AG08395 (cell line): ENCODE data around the gene PROC.
"Not testable (repeated sequence)": the region's sequence is repeated elsewhere in the genome, so short reads cannot be mapped to it uniquely, and the experiment has no call there.

Experiments used
- DNase-seq: peaks from one replicate; pipeline ENCODE4 v3.0.0; 2012; ENCODE audit warnings: mixed read lengths, low spot score

PROC gene

DNA sequence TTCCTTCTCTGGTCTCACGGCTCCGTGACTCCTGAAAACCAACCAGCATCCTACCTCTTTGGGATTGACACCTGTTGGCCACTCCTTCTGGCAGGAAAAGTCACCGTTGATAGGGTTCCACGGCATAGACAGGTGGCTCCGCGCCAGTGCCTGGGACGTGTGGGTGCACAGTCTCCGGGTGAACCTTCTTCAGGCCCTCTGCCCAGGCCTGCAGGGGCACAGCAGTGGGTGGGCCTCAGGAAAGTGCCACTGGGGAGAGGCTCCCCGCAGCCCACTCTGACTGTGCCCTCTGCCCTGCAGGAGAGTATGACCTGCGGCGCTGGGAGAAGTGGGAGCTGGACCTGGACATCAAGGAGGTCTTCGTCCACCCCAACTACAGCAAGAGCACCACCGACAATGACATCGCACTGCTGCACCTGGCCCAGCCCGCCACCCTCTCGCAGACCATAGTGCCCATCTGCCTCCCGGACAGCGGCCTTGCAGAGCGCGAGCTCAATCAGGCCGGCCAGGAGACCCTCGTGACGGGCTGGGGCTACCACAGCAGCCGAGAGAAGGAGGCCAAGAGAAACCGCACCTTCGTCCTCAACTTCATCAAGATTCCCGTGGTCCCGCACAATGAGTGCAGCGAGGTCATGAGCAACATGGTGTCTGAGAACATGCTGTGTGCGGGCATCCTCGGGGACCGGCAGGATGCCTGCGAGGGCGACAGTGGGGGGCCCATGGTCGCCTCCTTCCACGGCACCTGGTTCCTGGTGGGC, 10.0 kb downstream of the PROC start:
- DNase-seq = no peak

- no peak for DNase-seq
These were observed 10.5 kb downstream of the PROC start for GRCh38 chr2:127428815-127429109.

DNA sequence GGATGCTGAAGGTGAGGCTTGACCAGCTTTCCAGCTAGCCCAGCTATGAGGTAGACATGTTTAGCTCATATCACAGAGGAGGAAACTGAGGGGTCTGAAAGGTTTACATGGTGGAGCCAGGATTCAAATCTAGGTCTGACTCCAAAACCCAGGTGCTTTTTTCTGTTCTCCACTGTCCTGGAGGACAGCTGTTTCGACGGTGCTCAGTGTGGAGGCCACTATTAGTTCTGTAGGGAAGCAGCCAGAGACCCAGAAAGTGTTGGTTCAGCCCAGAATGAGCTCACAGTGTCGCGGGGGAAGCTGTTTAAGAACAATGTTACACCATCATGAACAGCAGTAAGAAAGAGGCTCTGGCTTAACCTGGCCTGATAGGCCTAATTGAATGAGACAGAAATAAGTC, 11.1 kb downstream of the PROC start:
- no peak for DNase-seq

- no peak for DNase-seq
These were observed 11.7 kb downstream of the PROC start for GRCh38 chr2:127429844-127430425.

DNA sequence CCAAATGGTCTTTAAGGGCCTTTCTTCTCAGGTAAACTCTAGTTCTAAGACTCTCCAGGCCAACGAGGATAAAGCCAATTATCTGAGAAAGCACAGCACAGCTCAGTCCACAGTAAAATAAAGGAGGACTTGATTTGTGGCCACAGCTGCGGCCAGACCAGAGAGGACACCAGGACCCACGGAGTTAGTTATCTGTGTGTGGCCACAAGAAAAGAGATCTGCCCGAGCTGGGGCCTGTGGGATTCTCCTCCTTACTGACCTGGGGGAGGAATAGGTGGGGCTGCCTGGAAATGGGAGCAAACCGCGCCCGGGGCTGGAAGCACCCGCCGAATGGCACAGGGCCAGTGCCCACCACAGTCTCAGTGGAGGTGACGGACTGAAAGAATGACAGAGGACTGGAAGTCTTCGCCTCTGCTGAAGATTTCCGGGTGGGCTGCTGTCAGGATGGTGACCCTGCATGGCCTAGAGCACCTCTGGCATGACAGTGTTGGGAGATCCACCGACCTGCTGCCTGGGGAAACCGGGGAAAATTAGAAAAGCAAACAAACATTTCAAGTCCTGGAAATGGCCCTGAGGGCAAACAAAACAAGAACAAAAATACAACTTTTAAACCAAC, 13.3 kb downstream of the PROC start:
- DNase-seq = no peak

- no peak for DNase-seq
These were observed 16.3 kb downstream of the PROC start for GRCh38 chr2:127434515-127434914.

- DNase-seq = no peak
These were observed 18.8 kb downstream of the PROC start for GRCh38 chr2:127437056-127437455.

DNA sequence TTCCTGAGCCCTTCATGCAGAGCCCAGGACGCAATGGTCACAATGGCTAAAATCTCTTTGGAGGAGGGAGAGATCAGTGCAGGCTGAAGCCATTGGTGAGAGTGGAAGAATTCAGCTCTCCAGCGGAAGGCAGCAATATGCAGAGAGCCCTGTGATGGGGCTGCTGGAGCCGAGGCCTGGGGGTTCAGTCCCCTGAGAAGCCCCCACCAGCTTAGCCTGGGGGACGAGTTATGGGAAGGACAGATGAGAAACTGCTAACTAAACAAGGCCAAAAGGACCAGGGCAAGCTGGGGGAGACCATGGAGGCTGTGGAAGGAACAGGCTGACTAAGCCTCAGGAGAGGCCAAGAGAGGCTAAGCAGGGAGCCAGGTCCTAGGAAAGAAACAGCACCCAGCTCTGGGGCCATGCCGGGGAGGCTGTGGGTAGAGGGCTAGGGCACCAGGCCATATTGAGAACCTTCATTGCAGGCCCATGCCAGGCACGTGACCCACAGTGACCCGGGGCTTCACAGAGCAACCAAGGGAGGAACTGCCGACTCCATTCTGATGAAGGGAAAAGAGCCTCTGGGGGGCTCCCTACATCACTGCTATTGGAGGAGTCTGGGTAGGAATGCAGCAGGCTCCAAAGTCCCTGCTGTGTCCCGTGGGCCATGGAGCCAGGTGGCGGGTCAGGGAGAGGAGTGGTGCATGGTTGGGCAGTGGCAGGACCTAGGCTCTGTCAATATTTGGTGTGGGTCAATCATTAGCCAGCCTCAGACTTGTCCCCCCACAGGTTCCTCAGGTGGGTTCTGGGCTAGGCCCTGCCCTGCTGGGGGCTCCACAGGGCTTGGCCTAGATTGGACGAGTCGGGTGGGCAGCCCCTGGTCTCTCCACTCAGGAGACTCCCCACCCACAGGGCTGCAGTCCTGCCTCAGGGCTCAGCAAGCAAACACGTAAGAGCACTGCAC, 19.8 kb downstream of the PROC start:
- no peak for DNase-seq

GRCh38 chr2:127439343-127439742, 21.1 kb downstream of the PROC start:
- no peak for DNase-seq

- DNase-seq = peak; percentile 55
These were observed 30.3 kb downstream of the PROC start for GRCh38 chr2:127448526-127448925.

GRCh38 chr2:127449414-127449813, 31.2 kb downstream of the PROC start:
- no peak for DNase-seq

DNA sequence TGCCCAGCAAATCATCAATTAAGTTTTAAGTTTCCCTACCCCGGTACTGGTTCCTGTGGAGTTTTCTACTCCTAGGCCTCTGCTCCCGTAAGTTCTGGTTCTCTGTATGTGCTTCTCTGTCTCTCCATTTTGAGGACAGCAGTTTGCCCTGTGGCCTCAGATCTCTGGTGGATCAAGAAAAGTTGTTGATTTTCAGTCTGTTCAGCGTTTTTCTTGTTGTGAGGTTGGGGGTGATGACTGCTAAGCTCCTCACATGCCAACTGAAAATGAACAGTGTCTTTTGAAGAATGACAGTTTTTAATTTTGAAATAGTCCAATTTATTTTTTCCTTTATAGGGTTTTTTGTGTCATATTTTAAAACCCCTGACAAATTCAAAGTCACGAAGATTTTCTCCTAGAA, 31.7 kb downstream of the PROC start:
- DNase-seq = no peak

- peak; percentile 28 for DNase-seq
These were observed 33.8 kb downstream of the PROC start for GRCh38 chr2:127451981-127452380.

DNA sequence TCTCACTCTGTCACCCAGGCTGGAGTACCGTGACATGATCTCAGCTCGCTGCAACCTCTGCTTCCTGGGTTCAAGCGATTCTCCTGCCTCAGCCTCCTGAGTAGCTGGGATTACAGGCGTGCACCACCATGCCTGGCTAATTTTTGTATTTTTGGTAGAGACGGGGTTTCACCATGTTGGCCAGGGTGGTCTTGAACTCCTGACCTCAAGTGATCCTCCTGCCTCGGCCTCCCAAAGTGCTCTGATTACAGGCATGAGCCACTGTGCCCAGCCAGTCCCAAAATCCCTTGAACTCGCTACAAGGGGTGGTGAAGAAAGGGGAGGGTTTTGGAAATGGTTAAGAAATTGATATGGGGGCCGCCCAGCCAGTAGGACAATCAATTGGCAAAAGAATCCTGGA, 34.2 kb downstream of the PROC start:
- DNase-seq = not testable (repeated sequence)

DNA sequence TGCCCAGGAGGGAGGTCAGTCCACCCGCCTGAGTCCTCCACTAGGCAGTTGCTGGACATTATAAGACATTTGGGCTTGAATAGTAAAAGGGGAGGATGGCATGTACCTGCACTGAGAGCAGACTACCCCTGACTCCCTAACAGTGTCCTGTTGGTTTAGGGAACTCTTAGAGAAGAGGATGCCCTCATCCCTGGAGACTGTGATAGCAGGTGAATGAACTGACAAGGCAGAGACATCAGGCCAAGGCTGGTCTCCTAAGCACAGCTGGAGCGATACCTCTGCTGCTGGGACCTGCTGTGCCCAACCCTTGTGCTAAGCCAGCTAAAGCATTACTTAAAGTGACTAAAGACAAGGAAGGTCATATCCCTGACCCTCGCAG, 34.8 kb downstream of the PROC start:
- DNase-seq = no peak

DNA sequence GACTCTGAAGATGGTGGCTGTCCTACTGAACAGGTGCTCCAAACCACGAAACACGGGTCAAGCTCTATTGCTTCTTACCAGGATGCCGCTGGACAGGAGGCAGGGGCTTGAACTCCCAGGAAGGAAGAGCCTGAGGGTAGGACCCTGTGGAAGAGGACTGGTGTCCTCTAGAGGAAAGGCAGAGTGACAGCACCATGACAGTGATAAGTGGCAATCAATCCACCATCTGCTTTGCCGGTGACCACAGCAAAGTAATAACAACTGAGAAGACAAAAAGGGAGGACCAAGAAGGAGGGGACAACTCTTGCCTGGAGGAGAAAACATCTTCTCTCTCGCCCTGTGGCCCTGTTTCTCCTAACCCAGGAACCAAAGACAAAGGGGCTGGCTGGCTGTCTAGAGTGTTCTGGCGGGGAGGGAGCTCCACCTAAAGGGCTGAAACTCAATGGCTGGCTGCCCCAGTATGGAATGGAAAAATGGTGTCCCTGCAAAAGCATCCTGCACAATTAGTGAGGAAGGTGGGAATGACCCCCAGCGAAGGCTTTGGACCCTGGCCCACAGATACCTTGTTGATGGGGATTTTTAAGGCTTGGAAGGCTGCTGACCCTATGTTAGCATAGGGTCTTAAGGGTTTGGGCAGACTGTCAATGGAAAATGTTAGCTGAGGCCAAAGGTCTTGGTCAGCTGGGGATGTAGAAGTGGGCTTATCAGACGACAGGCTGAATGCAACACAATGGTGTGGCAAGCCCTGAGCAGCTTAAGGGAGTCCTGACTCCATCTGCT, 35.4 kb downstream of the PROC start:
- DNase-seq = peak; percentile 18

GRCh38 chr2:127454595-127455565, 36.7 kb downstream of the PROC start:
- DNase-seq = no peak

- DNase-seq = no peak
These were observed 37.6 kb downstream of the PROC start for GRCh38 chr2:127455566-127456493.

DNA sequence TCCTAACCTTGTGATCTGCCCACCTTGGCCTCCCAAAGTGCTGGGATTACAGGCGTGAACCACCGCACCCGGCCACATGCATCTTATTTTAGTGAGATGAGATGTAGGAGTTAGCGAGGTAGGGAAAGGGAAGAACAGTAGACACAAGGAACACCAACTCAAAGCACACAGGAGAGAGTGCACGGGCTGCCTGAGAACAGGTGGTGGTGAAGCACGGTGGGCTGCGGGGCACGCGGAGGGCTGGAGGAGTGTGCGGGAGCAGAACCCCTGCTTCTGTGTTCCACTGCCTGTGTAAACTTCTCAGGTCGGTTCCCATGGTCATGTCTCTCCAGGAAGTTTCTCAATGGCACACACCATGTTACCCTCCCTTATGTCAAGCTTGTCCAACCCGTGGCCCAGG, 38.7 kb downstream of the PROC start:
- DNase-seq = no peak

DNA sequence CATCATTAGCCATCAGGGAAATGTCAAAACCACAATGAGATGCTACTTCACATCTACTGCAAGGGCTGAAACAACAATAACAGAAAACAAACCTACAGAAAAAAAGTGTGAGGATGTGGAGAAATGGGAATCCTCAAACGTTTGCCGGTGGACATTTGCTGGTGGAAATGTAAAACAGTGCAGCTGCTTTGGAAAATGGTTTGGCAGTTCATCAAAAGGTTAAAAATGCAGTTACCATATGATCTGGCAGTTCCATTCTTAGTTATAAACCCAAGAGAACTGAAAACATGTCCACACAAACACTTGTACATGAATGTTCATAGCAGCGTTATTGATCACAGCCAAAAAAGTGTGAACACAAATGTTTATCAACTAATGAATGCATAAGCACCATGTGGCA, 44.2 kb downstream of the PROC start:
- DNase-seq = no peak
